Ammon's horn (tissue), 1 donor: ENCODE results near the gene PSMA7.
A peak's percentile ranks its signal among the peaks of the same experiment; 100 is the strongest.
"Not testable (repeated sequence)": the region's sequence is repeated elsewhere in the genome, so short reads cannot be mapped to it uniquely, and the experiment has no call there.

Experiments
- DNase-seq: peaks from one replicate; pipeline ENCODE4 v3.0.0-alpha.2; 2016; ENCODE audit warnings: low spot score

Gene PSMA7

DNA sequence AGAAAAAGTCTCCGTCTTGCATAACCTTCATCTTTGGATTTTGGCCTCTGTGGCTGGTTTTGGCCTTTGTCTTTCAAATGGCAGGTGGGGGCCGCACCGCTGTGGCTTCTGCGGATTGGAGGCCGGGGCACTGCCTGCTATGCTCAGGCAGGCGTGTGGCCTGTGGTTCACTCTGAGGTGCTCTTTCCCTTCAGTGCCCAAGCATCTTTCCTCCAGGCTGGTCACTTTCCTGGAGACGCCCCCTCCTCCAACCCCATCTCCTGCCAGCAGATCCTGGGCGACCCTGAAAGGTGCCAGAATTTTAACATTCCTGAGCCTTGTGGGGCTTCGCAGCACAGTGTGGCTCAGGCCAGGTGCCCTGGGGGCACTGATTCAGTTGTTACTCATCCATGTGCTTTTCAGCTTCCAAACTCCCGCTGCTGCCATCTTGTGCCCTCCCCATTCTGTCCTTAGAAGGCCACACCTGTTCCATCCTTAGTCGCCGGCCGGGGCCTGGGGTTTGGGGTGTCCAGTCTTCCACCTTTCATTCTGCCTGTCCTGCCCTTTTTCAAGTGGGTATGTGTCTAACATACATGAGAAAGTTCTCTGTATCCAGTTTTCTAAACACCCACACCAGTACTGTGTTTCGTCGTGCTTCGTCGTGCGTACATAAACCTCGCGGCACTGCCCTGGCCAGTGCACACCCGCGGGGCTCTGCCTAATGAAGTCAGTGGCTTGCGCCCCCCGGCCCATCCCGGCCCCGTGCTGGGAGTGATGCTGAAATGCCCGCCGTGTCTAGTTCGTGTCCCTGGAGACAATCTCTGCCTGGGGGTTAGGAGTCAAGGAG is 12.4 kb upstream of the PSMA7 start:
- DNase-seq = no peak

- DNase-seq = no peak
Measured at GRCh38 chr20:62151835-62152364, 8.7 kb upstream of the PSMA7 start.

DNA sequence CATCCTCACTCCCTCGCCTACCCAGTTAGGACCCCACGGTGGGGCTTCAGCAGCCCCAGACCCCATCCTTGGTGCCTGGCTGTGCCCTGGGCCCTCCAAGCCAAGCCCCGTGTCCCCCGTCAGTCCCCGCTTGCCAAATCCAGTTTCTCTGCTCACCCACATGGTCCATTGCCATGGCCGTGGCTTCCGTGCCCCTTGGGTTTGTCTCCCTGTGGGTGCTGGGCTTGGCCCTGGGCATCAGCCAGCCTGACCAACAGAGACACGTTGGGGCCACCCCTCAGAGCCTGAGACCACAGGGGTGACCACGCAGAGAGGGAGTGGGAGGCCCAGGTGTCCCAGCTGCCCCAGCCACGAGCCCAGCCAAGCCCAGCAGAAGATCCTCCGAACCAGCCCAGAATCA is 8.0 kb upstream of the PSMA7 start:
- DNase-seq = no peak

- DNase-seq = no peak
Measured at GRCh38 chr20:62150310-62150575, 7.0 kb upstream of the PSMA7 start.

DNA sequence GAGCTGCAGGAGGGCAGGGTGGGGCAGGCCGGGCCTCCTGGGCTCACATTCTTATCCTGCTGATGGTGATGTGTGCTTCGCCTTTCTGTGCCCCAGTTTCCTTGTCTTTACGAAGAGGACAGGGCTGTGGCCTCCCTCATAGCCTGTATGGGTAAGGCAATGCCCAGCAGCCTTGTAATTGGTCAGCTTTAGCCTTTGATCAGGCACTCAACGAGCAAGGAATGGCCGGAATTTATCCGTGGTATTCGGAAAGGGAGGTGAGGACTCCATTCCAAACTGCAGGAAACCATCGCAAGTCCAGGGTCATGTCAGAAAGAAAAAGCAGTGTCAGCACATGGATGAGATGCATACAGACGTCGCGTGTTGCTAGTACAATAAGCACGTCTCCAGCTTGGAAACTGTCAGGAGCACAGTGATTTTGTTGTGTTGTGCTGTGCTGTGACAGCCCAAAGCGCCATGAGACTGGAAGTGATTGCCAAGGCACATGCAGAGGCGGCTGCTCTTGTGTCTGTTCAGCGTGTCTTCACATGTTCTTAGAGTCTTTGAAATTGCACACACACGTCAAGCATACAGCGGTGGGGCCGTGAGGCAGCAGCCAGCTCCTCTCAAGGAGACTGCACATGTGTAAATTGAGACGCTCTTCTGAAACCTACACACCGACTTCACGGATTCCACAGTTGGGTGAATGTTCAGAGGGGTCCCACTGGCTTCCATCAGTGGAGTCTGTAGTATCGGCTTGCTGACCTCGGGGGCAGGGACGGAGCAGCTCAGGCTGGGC is 6.5 kb upstream of the PSMA7 start:
- peak; percentile 57 for DNase-seq

DNA sequence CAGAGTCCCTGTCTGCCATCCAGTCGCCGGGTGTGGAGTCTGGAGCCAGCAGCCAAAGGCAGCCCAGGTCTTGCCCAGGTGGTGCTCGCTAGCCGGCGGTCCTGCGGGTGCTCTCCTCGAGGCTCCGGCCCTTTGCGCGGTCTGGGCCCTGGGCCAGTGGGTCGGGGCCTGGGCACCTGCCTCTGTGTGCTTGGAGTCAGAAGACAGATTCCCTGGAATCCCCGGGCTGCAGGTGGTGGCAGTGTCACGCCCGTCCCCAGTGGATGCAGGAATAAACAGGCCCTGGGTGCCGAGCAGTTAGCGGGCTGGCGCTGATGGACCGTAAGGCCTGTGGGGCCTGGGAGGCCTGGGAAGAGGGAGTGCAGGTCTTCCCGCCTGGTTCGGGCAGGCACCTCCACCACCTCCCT is 5.7 kb upstream of the PSMA7 start:
- DNase-seq = no peak

GRCh38 chr20:62148383-62148782 is 5.2 kb upstream of the PSMA7 start:
- not testable (repeated sequence) for DNase-seq

DNA sequence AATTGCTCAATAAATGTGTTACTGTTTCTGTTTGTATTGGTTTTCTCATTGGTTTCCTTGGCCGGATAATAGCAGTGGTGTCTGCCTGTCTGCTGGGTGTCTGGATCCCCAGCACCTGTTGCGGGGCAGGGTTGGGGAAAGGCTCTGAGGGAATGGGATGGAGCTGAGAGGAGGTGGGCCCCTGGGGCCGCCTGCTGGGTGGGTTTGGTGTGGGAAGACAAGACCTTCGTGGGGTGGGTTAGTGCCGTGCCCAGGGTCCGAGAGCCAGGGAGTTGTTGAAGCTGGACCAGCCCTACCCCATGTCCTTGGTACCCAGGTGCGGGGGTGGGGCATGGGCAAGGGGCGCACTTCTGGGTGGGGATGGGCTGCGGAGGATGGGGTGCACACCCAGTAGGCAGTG is 4.3 kb upstream of the PSMA7 start:
- no peak for DNase-seq

DNA sequence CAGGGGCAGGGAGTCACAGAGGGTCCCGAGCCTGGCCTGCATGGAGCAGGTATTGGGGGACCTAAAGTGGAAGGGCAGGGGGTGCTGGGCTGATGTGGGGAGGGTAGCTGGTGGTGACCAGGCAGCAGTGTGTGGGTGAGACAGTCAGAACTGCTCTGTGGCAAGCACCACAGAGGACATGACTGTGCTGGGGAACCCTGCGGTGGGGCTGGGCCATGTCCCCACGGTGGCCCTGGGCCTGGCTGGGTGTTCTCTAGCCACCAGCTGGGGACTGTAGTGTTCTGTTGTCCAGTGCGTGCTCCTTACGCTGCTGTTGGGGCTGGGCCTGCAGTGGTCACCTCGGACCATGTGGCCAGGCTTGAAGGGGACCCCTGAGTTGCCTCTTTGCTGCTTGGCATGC is 3.9 kb upstream of the PSMA7 start:
- no peak for DNase-seq

DNA sequence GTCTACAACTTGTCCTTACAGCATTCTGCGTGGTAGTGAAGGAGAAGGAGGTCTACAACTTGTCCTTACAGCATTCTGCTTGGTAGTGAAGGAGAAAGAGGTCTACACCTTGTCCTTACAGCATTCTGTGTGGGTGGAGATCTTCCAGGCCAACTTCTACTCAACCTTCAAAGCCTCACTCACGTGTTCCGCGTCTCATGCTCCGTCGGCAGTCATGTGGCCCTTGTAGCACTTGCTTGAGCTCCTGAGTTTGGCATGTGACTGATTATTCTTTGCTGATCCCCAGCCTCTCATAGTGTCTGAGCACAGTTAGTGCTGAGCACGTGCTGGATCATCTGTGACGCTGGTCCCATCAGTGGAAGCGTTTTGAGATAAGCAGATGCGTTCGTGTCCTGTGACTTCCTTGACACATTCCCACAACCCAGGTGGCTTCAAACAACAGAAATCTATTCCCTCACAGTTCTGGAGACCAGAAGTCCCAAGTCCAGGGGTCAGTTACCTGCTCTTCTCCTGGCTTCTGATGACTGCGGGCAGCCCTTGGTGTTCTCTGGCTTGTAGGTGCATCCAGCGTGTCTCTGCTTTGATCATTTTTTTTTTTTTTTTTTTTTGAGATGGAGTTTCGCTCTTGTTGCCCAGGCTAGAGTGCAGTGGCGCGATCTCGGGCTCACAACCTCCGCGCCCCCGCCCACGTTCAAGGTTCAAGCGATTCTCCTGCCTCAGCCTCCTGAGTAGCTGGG is 3.0 kb upstream of the PSMA7 start:
- no peak for DNase-seq

DNA sequence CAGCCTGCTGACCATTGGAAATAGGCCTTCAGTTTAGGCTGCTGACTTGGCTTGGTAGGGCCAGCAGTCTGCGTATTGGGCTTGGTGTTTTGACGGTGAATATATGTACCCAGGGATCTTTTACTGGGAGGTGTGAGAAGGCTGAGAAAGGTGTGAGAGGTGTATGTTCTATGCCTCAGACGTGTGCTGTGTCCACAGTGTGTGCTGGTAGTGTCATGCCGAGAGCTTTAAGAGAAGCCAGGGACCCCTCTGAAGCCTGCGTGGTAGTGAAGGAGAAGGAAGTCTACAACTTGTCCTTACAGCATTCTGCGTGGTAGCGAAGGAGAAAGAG is 2.5 kb upstream of the PSMA7 start:
- DNase-seq = no peak

DNA sequence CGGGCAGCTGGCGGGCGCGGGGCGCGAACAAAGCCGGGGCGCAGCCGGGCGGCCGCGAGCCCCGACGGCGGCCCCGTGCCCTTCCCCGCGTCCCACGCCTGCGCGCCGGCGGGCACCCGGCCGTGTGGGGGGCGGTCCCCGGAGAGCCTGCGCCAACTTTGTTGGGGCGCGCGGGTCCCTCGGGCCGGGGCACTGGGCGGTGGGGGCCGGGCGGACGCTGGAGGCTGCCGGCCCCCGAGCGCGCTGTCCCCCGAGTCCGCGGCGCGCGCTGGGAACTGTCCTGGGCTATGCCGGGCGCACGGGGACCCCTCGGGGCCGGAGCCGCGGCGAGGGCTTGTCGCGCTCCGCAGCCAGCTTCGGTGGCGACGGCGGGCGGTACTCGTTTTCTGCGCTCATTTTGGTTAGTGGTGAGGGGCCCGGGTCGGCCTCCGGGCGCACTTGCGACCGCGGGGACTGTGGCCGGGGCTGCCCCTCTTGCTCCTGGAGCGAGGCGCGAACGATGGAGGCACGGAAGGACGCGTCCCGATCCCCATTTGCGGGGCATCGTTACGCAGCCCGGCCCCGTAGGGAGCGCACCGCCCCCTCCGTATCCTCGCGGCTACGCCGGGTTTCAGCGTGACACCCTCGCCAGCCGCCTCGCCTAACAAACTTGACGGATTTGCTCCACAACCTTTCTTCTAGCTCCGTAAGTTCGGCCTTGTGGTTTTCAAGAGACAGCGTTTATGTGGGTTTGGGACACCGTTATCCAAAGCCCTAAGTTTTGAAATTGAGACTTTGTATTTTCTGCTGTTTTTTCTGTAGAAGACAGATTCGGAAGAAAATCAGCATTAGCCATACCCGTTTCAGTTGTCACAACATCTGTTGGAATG is 997 bp upstream of the PSMA7 start:
- DNase-seq = peak; percentile 57

- no peak for DNase-seq
Measured at GRCh38 chr20:62142252-62143080, 728 bp downstream of the PSMA7 start.

DNA sequence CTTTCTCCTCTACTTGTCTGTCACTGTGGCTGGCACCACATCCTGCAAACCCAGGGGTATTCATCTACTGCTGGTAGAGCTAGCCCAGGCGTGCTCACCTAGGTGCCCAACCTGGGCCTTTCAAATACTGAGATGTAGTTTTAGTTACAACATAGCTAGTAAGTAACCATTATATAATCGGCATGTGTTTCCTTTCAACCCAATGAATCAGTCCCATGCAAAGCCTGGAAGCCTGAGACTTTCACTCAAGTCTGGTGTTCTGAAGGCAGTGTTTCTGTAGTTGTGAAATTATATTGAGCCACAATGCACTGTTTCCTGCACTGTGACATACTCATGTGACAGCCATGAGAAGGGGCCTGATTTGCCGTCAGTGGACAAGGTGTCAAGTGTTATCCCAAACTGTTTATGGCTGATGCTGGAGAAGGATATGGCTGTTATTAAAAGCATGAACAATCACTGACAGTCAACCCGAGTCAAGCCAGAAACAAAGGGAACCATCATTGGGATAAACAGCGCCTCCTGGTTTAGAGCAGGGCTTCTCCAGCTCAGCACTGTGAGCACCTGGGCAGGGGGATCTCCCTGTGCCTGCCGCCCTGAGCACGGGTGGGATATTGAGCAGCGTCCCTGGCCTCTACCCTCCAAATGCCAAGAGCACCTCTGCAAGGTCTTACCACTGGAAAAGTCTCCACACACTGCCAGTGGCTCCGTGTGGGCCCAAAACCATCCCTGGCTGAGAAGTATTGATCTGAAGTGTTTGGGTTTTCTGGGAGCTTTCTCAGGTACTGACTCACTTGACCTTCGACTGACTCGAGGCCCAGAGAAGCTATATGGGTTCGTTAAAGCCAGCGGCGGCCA is 1.6 kb downstream of the PSMA7 start:
- no peak for DNase-seq

DNA sequence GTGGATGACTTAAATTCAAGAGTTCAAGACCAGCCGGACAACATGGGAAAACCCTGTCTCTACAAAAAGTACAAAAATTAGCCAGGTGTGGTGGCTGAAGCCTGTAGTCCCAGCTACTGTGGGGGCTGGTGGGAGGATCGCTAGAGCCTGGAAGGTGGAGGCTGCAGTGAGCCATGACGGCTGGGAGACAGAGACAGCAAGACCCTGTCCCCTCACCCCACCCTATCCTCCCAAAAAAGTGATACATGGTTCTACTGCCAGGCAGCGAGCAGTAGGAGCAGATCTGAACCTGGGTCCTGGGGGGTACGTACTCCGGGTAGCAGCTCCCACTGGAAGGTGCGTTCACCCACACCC is 2.2 kb downstream of the PSMA7 start:
- no peak for DNase-seq

- no peak for DNase-seq
Measured at GRCh38 chr20:62139636-62140035, 3.6 kb downstream of the PSMA7 start.

GRCh38 chr20:62138912-62139311 is 4.3 kb downstream of the PSMA7 start:
- DNase-seq = no peak

DNA sequence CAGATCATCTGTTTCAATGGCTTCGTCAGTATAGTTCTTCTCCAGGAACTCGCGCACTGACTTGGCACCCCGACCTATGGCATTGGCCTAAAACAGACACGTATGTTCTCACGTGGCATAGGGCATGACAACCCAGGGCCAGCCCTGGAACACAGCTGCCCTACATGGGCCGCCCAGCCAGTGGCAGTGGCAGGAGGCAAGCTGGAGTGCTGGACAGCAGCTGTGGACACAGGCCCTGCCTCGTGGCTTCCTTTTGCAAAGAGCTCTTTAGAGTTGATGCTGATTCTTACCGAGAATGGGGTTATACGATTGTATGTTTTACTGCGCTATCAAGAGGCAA is 5.0 kb downstream of the PSMA7 start:
- DNase-seq = no peak

DNA sequence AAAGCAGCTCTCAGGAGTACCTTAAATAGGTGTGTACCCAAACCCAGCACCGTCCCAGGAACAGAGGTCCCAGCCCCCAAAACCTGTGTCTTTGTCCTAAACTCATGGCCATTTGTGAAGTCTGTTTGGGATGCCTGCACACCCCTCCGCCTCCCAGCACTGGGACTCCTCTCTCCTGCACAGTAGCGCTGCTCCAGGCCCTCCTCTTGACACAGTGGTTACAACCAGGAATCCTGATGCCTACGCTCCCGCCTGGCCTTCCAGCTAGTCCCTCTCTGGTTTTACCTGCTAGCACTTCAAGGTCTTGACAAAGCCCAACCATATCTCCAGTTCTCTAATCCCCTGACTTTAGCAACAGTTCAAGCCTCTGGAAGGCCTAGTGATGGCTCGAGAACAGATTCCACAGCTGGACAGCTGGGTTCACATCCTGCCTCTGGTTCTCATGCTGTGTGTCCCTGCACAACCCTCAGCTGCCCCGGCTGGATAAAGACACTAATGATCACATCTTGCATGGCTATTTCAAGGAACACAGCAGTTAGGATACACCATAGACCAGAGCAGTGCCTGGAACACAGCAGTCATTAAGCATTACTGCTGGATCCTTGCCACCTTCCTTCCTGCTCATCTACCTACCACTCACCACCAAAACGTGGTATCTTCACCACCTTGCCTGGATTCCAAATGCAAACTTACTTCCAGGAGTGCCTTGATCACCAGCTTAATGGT is 5.6 kb downstream of the PSMA7 start:
- DNase-seq = no peak

GRCh38 chr20:62137092-62137384 is 6.2 kb downstream of the PSMA7 start:
- no peak for DNase-seq
